K562 (cell line): ENCODE results near the gene TRIM34. TPM values are rescaled to one million over a fixed set of nuclear protein-coding genes. Genes with fewer than 3 reads are reported as not detected.

ENCODE experiments used
- ATAC-seq: fragments of 200-7000 bp; cut with Tn5 transposase; 3 replicates; pipeline ENCODE4 v1.9.1; 2020; ENCODE audit warnings: moderate library complexity
- BruUV-seq: library from RNA; stranded (reverse); fragments of 400-500 nt; replicated peaks from 2 replicates; lab custom pipeline; 2021; lab: Mats Ljungman, UMichigan
- CTCF ChIA-PET: fragments of 300-600 bp; formaldehyde crosslinking; extraction: SDS; loops from one replicate; lab custom pipeline; 2021; ENCODE audit warnings: low intra/inter-chr PET ratio; lab: Yijun Ruan, JAX
- POLR2A ChIA-PET: fragments of 300-600, 350-650 bp; sonication (Branson Sonifier 250); formaldehyde crosslinking; extraction: SDS; loops from one replicate; lab custom pipeline; 2021; ENCODE audit warnings: antibody characterized with exemption, inconsistent platforms; lab: Yijun Ruan, JAX
- DNase-seq, 4 experiments: peaks; one replicate each; pipeline versions ENCODE4 v3.0.0 to v3.0.0-alpha.2; 2011 to 2018; ENCODE audit warnings: low spot score in 3 of 4, mixed read lengths in 3 of 4; ENCODE audit errors: extremely low read depth in 1 of 4
- FAIRE-seq: peaks from 2 replicates; lab custom pipeline; 2011; peaks lifted over from hg19 to GRCh38; lab: Jason Lieb, UNC
- H2AFZ ChIP-seq: 2 replicates; pipeline ENCODE4 v1.6.0; 2011; ENCODE audit warnings: low read depth, low read length, control low read depth, inconsistent platforms
- H3K27ac ChIP-seq: fragments of 200-600 bp; 3 replicates; pipeline ENCODE4 v1.8.0; 2011; ENCODE audit warnings: low read depth, mild to moderate bottlenecking, control low read depth, inconsistent platforms, low read length, moderate library complexity, mixed read lengths; ENCODE audit errors: extremely low read depth
- H3K27me3 ChIP-seq, 2 experiments: fragments of 300-600 bp in 1 of 2; 2 replicates in 1 of 2; 3 replicates in 1 of 2; pipeline versions ENCODE4 v1.6.0 to v1.8.0; 2011; ENCODE audit warnings: inconsistent platforms in 2 of 2, low read length in 2 of 2, mild to moderate bottlenecking in 1 of 2, mixed read lengths in 1 of 2, moderate library complexity in 1 of 2; ENCODE audit not compliant: control insufficient read depth in 2 of 2, insufficient read depth in 2 of 2
- H3K36me3 ChIP-seq: fragments of 300-600 bp; 3 replicates; pipeline ENCODE4 v1.8.0; 2011; ENCODE audit warnings: mild to moderate bottlenecking, low read length, inconsistent platforms; ENCODE audit not compliant: control insufficient read depth, insufficient read depth
- H3K4me1 ChIP-seq, 2 experiments: fragments of 200-600 bp in 1 of 2; replicated peaks in 1 of 2; 2 replicates in 1 of 2; 3 replicates in 1 of 2; pipeline versions ENCODE4 v1.5.1 to v1.8.0; 2011; ENCODE audit warnings: inconsistent platforms in 2 of 2, low read length in 2 of 2, mild to moderate bottlenecking in 1 of 2, mixed read lengths in 1 of 2, moderate library complexity in 1 of 2; ENCODE audit not compliant: control insufficient read depth in 2 of 2, insufficient read depth in 2 of 2
- H3K4me2 ChIP-seq: 2 replicates; pipeline ENCODE4 v1.6.1; 2011; ENCODE audit warnings: low read length, control low read depth, inconsistent platforms, mixed read lengths; ENCODE audit not compliant: insufficient read depth
- H3K4me3 ChIP-seq: fragments of 200-600 bp; sonication (generic), shearing (Covaris generic); 2 replicates; pipeline ENCODE4 v1.5.1; 2016; ENCODE audit warnings: control low read depth, inconsistent platforms
- H3K79me2 ChIP-seq: fragments of 200-600 bp; 3 replicates; pipeline ENCODE4 v1.8.0; 2011; ENCODE audit warnings: low read length, inconsistent platforms; ENCODE audit not compliant: control insufficient read depth, insufficient read depth
- H3K9ac ChIP-seq, 2 experiments: 2 replicates each; pipeline versions ENCODE4 v1.6.0 to v1.6.1; 2011; ENCODE audit warnings: low read depth in 2 of 2, low read length in 2 of 2, control low read depth in 1 of 2, inconsistent platforms in 1 of 2, mild to moderate bottlenecking in 1 of 2, mixed read lengths in 1 of 2; ENCODE audit not compliant: insufficient read depth in 1 of 2
- H3K9me1 ChIP-seq: one replicate; pipeline ENCODE4 v1.6.0; 2011; ENCODE audit warnings: inconsistent platforms, mild to moderate bottlenecking, low read length, moderate library complexity; ENCODE audit not compliant: control insufficient read depth, insufficient read depth
- H3K9me3 ChIP-seq: replicated peaks from 2 replicates; pipeline ENCODE4 v1.5.1; 2011; ENCODE audit warnings: low read depth, low read length, inconsistent platforms; ENCODE audit not compliant: control insufficient read depth, insufficient read depth
- H4K20me1 ChIP-seq: replicated peaks from 2 replicates; pipeline ENCODE4 v1.6.1; 2011; ENCODE audit warnings: low read length, inconsistent platforms, mixed read lengths; ENCODE audit not compliant: control insufficient read depth, insufficient read depth
- ARID1B ChIP-seq: fragments of 450-650 bp; IDR thresholded peaks from 2 replicates; pipeline ENCODE4 v1.6.1; 2016; ENCODE audit warnings: antibody characterized with exemption, mild to moderate bottlenecking, inconsistent platforms
- CC2D1A ChIP-seq: fragments of 450-650 bp; IDR thresholded peaks from 2 replicates; pipeline ENCODE4 v1.6.1; 2017; ENCODE audit warnings: mild to moderate bottlenecking
- DACH1 ChIP-seq: fragments of 450-650 bp; IDR thresholded peaks from 2 replicates; pipeline ENCODE4 v1.6.1; 2018; ENCODE audit not compliant: partially characterized antibody
- EGR1 ChIP-seq: fragments of 450-650 bp; conservative IDR thresholded peaks from 2 replicates; pipeline ENCODE4 v1.6.1; 2017; ENCODE audit warnings: mild to moderate bottlenecking
- ELF1 ChIP-seq: fragments of 200-800 bp; sonication (Bioruptor generic); IDR thresholded peaks from 2 replicates; pipeline ENCODE4 v1.6.1; 2016; ENCODE audit warnings: missing genetic modification characterization, missing compliant biosample characterization
- EP300 ChIP-seq: IDR thresholded peaks from 2 replicates; pipeline ENCODE4 v1.6.1; 2012; ENCODE audit warnings: low read length, improper control_type of control experiment
- FOXA3 ChIP-seq, 2 experiments: fragments of 450-650 bp in 1 of 2; sonication (generic) in 1 of 2; formaldehyde crosslinking; IDR thresholded peaks in 1 of 2; conservative IDR thresholded peaks in 1 of 2; 2 replicates each; pipeline versions ENCODE4 v1.4.0 to v1.8.0; 2020 to 2022; ENCODE audit warnings: mild to moderate bottlenecking in 2 of 2, missing genetic modification reagents in 1 of 2
- GATA2 ChIP-seq: sonication (generic); formaldehyde crosslinking; IDR thresholded peaks from 2 replicates; pipeline ENCODE4 v1.4.0; 2020; ENCODE audit warnings: mild to moderate bottlenecking, missing genetic modification reagents
- HCFC1 ChIP-seq: IDR thresholded peaks from 2 replicates; pipeline ENCODE4 v1.6.1; 2012; ENCODE audit warnings: low read depth, low read length, improper control_type of control experiment
- HDGF ChIP-seq: fragments of 450-650 bp; IDR thresholded peaks from 2 replicates; pipeline ENCODE4 v1.6.1; 2016
- HES1 ChIP-seq: fragments of 450-650 bp; IDR thresholded peaks from 2 replicates; pipeline ENCODE4 v1.6.1; 2016; ENCODE audit warnings: low read depth, mild to moderate bottlenecking, moderate library complexity
- HMG20B ChIP-seq: fragments of 250-450 bp; sonication (Bioruptor Pico); IDR thresholded peaks from 2 replicates; pipeline ENCODE4 v1.5.0; 2021; ENCODE audit warnings: mild to moderate bottlenecking
- JUN ChIP-seq, 2 experiments: sonication (generic) in 1 of 2; formaldehyde crosslinking in 1 of 2; IDR thresholded peaks; 2 replicates each; pipeline versions ENCODE4 v1.6.1 to v1.8.0; 2012 to 2022; ENCODE audit warnings: borderline replicate concordance in 2 of 2, mild to moderate bottlenecking in 2 of 2, improper control_type of control experiment in 1 of 2, low read depth in 1 of 2, low read length in 1 of 2, missing genetic modification reagents in 1 of 2
- MYNN ChIP-seq, 2 experiments: sonication (generic); formaldehyde crosslinking in 1 of 2; IDR thresholded peaks; 2 replicates each; pipeline versions ENCODE4 v1.5.0 to v1.6.1; 2016 to 2020; ENCODE audit warnings: antibody characterized with exemption in 1 of 2, missing genetic modification reagents in 1 of 2
- NRF1 ChIP-seq, 2 experiments: fragments of 450-650 bp; IDR thresholded peaks in 1 of 2; conservative IDR thresholded peaks in 1 of 2; 2 replicates each; pipeline ENCODE4 v1.6.1; 2014; ENCODE audit warnings: mild to moderate bottlenecking in 2 of 2
- PCBP1 ChIP-seq: fragments of 200-400 bp; formaldehyde crosslinking; IDR thresholded peaks from 2 replicates; pipeline ENCODE4 v1.6.1; 2018; ENCODE audit warnings: mild to moderate bottlenecking, low read depth, low read length; ENCODE audit not compliant: poor library complexity, severe bottlenecking
- RBM25 ChIP-seq: fragments of 200-400 bp; formaldehyde crosslinking; IDR thresholded peaks from 2 replicates; pipeline ENCODE4 v1.6.1; 2018; ENCODE audit warnings: low read length, low read depth, moderate library complexity; ENCODE audit not compliant: severe bottlenecking
- TFAP4 ChIP-seq: sonication (generic); formaldehyde crosslinking; IDR thresholded peaks from 2 replicates; pipeline ENCODE4 v1.8.0; 2022; ENCODE audit warnings: missing genetic modification reagents, mild to moderate bottlenecking, moderate library complexity, borderline replicate concordance
- ZBTB7A ChIP-seq: IDR thresholded peaks from 2 replicates; pipeline ENCODE4 v1.6.1; 2011; ENCODE audit warnings: low read depth, mild to moderate bottlenecking, low read length, moderate library complexity, borderline replicate concordance; ENCODE audit not compliant: control insufficient read depth
- ZNF239 ChIP-seq: fragments of 250-450 bp; sonication (Bioruptor Pico); IDR thresholded peaks from 2 replicates; pipeline ENCODE4 v1.4.0; 2020; ENCODE audit warnings: mild to moderate bottlenecking
- WGBS: fragments of 100-300 bp; shearing (Covaris generic); methylation state at CpG from one replicate; pipeline ENCODE4 v1.1.6; 2016; ENCODE audit warnings: low coverage, mixed read lengths; ENCODE audit not compliant: insufficient coverage; ENCODE audit errors: missing lambda C conversion rate; 5-methylcytosine and 5-hydroxymethylcytosine counted together
- in situ Hi-C: fragments of 300-500 bp; cut with MboI; formaldehyde crosslinking; loops from 4 replicates; pipeline ENCODE4 v1.15.0; 2018; ENCODE audit warnings: inconsistent platforms, mixed read lengths
- intact Hi-C: fragments of 100-400 bp; cut with micrococcal nuclease; formaldehyde crosslinking; loops from 2 replicates; pipeline ENCODE4 v1.14.2; 2022
- polyA plus RNA-seq, 8 experiments: library from polyadenylated mRNA; depleted of rRNA in 4 of 8; stranded (reverse) in 5 of 8; unstranded in 3 of 8; fragments of >200 nt; fragmentation: Nextera tagmentation in 2 of 8; fragmentation: Illumina TruSeq in 1 of 8; extraction: Ambion mirVana in 2 of 8; extraction: Trizol in 1 of 8; gene quantifications; 2 replicates each; pipeline versions ENCODE4 v1.2.1 to v1.2.3, GENCODE V29; 2011 to 2014; ENCODE audit warnings: inconsistent platforms in 1 of 8, missing spikeins in 1 of 8
- total RNA-seq, 7 experiments: library from RNA; depleted of rRNA in 6 of 7; stranded (reverse); fragments of >200 nt in 6 of 7; fragmentation: Illumina TruSeq in 2 of 7; extraction: Trizol in 2 of 7; gene quantifications; 2 replicates each; pipeline versions ENCODE4 v1.2.1 to v1.2.3, GENCODE V29; 2011 to 2021; ENCODE audit warnings: low replicate concordance in 1 of 7

Gene TRIM34
- total and polyA plus RNA-seq, 9 of the 15 experiments (the other 6 are each of a cell fraction or from before 2014, with no cell fraction given): 0.31 to 2.9 (median 1.3) TPM

- intact Hi-C loops: loop anchor here (5.0 to 10.0 kb wide), 4 partner anchors 92 to 469 kb away; partner anchors contain the start of genes OR52E5 and UBQLN3
- under 1% methylated on average over 20 of the region's 20 CpGs for WGBS
- Histone ChIP-seq H3K9me1 (no peaks in the 10 kb centered on the region), H3K4me3 (peak within 1 kb of the TSS; percentile 36), H3K27ac (peak within 1 kb of the TSS; percentile 77), H3K4me1 (peaks cover 13 to 28% of the 10 kb centered on the region in 2 experiments; a peak in 4 of 5 replicates), H3K9ac (peak within 1 kb of the TSS; percentile 35 to 74; a peak in 3 of 4 replicates), H2AFZ (peak within 1 kb of the TSS; percentile 75), H4K20me1 (no peaks in the 10 kb centered on the region), H3K79me2 (peaks cover 7% of the 10 kb centered on the region; the same call in 2 of the 3 replicates), H3K36me3 (no peaks in the 10 kb centered on the region; the same call in 1 of the 3 replicates), H3K9me3 (no peaks in the 10 kb centered on the region), H3K27me3 (no peaks in the 10 kb centered on the region), H3K4me2 (peak within 1 kb of the TSS; percentile 74)
- DNase-seq (peak; percentile 65 to 96 (median 76)), FAIRE-seq (peak; percentile 92), ATAC-seq (peak; percentile 89)
- TSS peak; percentile 62 for BruUV-seq
- POLR2A ChIA-PET: interaction anchor here (0.6 to 3.0 kb wide), 5 partner anchors 10 to 139 kb away, joined by 3 to 18 read pairs (median 4); partner anchors contain the start of gene OR56B1
- CTCF ChIA-PET: no interaction called here
- in situ Hi-C loops: no loop called here
- TF ChIP-seq HDGF (no peak), ELF1 (tag) (no peak), HES1 (no peak; the same call in 1 of the 2 replicates), ARID1B (peak; percentile 94), HCFC1 (no peak), JUN (IDR thresholded peaks at IDR 0.05; ENCODE audit: borderline replicate concordance, low read depth, low read length) (no peak), JUN (CRISPR knock-in tag; IDR thresholded peaks at IDR 0.05; ENCODE audit: borderline replicate concordance) (no peak), EGR1 (peak; percentile 54; the same call in 1 of the 2 replicates), MYNN (IDR thresholded peaks at IDR 0.05) (0 out of 2 replicates have a peak, but pooled peaks have one; percentile 58), MYNN (CRISPR knock-in tag; IDR thresholded peaks at IDR 0.05) (no peak), ZNF239 (CRISPR knock-in tag) (no peak), GATA2 (CRISPR knock-in tag) (peak; percentile 88), FOXA3 (CRISPR knock-in tag; conservative IDR thresholded peaks at IDR 0.05 in 1 of 2, IDR thresholded peaks at IDR 0.05 in 1 of 2) (no peak; a peak in 1 of 4 replicates), CC2D1A (peak; percentile 97), EP300 (peak; percentile 94), DACH1 (peak; percentile 25), NRF1 (conservative IDR thresholded peaks at IDR 0.05 in 1 of 2, IDR thresholded peaks at IDR 0.05 in 1 of 2) (peak in 1 of 2 experiments; percentile 48; a peak in 2 of 4 replicates), TFAP4 (CRISPR knock-in tag) (peak; percentile 65), ZBTB7A (peak; percentile 59), RBM25 (peak; percentile 7), HMG20B (CRISPR knock-in tag) (no peak), PCBP1 (peak; percentile 61)
Observed at GRCh38 chr11:5596607-5597201, 28.1 kb upstream of the TRIM34 start, which contains the start of gene TRIM6. TSS of gene TRIM6 (plus strand) at chr11:5596637. CDS start at chr11:5596898, 261 bp downstream.
